Prostate gland (tissue), 2 donors: Measurements from ENCODE around the gene KTN1. TPM values are rescaled to one million over a fixed set of nuclear protein-coding genes. Genes with fewer than 3 reads are reported as not detected.

Source experiments
- DNase-seq: peaks from one replicate; pipeline ENCODE4 v3.0.0-alpha.2; 2019; ENCODE audit warnings: low spot score
- H3K27ac ChIP-seq, 2 donors: fragments of 200-600 bp; sonication (generic); 2 replicates each; pipeline ENCODE4 v1.5.1; 2017 to 2019
- H3K27me3 ChIP-seq: fragments of 200-600 bp; sonication (generic); replicated peaks from 2 replicates; pipeline ENCODE4 v1.5.1; 2019; ENCODE audit not compliant: insufficient read depth
- H3K36me3 ChIP-seq, 2 donors: fragments of 200-600 bp; sonication (generic); 1 replicate in 1 of 2; 2 replicates in 1 of 2; pipeline versions ENCODE4 v1.5.1 to v1.8.1; 2017 to 2019
- H3K4me1 ChIP-seq: fragments of 200-600 bp; sonication (generic); replicated peaks from 2 replicates; pipeline ENCODE4 v1.5.1; 2019
- H3K4me3 ChIP-seq, 2 donors: fragments of 200-600 bp; sonication (generic); 2 replicates each; pipeline ENCODE4 v1.5.1; 2017 to 2019
- H3K9me3 ChIP-seq: fragments of 200-600 bp; sonication (generic); 2 replicates; pipeline ENCODE4 v1.5.1; 2017
- POLR2A ChIP-seq: fragments of 450-650 bp; IDR thresholded peaks from one replicate; pipeline ENCODE4 v1.6.1; 2016; ENCODE audit warnings: antibody characterized with exemption, mild to moderate bottlenecking
- POLR2AphosphoS5 ChIP-seq: sonication (generic); formaldehyde crosslinking; IDR thresholded peaks from one replicate; pipeline ENCODE4 v1.6.1; 2017; ENCODE audit warnings: antibody characterized with exemption
- WGBS: methylation state at CpG from one replicate; pipeline ENCODE4 v1.1.5; 2018; 5-methylcytosine and 5-hydroxymethylcytosine counted together
- intact Hi-C: fragments of 100-400 bp; cut with DNase I; formaldehyde crosslinking; loops from one replicate; pipeline ENCODE4 v1.14.2; 2022
- total RNA-seq, 2 donors: library from RNA; depleted of rRNA; stranded (reverse); fragments of >200 nt; gene quantifications; one replicate each; pipeline ENCODE4 v1.1.0, GENCODE V29; 2016
- TF ChIP-seq, protein P1 (sequence below), 4 experiments: fragments of 200-600 bp in 2 of 4; fragments of 450-650 bp in 2 of 4; sonication (generic) in 2 of 4; IDR thresholded peaks; 1 replicate in 3 of 4; 2 replicates in 1 of 4; pipeline ENCODE4 v1.5.1; 2016 to 2019; ENCODE audit warnings: antibody characterized with exemption in 4 of 4, mild to moderate bottlenecking in 2 of 4, moderate library complexity in 2 of 4

KTN1 gene
- total RNA-seq, 2 donors from 2014 or later = 84.2 to 162 TPM

- WGBS = 89% methylated on average over 7 of the region's 7 CpGs
- Histone ChIP-seq H3K4me3 (no peak overlapping the region), H3K27ac (no peak overlapping the region), H3K4me1 (no peaks in the 10 kb centered on the region), H3K27me3 (no peaks in the 10 kb centered on the region), H3K9me3 (no peaks in the 10 kb centered on the region), H3K36me3 (no peaks in the 10 kb centered on the region)
- DNase-seq = no peak
- intact Hi-C loops = no loop called here
- TF ChIP-seq POLR2A (no peak), POLR2AphosphoS5 (no peak)
- TF ChIP-seq, protein P1, sequence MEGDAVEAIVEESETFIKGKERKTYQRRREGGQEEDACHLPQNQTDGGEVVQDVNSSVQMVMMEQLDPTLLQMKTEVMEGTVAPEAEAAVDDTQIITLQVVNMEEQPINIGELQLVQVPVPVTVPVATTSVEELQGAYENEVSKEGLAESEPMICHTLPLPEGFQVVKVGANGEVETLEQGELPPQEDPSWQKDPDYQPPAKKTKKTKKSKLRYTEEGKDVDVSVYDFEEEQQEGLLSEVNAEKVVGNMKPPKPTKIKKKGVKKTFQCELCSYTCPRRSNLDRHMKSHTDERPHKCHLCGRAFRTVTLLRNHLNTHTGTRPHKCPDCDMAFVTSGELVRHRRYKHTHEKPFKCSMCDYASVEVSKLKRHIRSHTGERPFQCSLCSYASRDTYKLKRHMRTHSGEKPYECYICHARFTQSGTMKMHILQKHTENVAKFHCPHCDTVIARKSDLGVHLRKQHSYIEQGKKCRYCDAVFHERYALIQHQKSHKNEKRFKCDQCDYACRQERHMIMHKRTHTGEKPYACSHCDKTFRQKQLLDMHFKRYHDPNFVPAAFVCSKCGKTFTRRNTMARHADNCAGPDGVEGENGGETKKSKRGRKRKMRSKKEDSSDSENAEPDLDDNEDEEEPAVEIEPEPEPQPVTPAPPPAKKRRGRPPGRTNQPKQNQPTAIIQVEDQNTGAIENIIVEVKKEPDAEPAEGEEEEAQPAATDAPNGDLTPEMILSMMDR (IDR thresholded peaks at IDR 0.05) = no peak
These were observed 106.7 kb downstream of the KTN1 start for GRCh38 chr14:55686713-55687112.

- intact Hi-C loops = no loop called here
- Histone ChIP-seq H3K27me3 (no peaks in the 10 kb centered on the region), H3K4me1 (no peaks in the 10 kb centered on the region), H3K4me3 (no peak overlapping the region), H3K9me3 (no peaks in the 10 kb centered on the region), H3K27ac (no peak overlapping the region), H3K36me3 (no peaks in the 10 kb centered on the region)
- WGBS = 96% methylated on average over 2 of the region's 2 CpGs
- no peak for DNase-seq
- TF ChIP-seq, protein P1 (IDR thresholded peaks at IDR 0.05) = no peak
- TF ChIP-seq POLR2A (no peak), POLR2AphosphoS5 (no peak)
These were observed 108.6 kb downstream of the KTN1 start for GRCh38 chr14:55688566-55688965.

GRCh38 chr14:55689981-55690871 lies 110.2 kb downstream of the KTN1 start:
- WGBS = 40% methylated on average over 5 of the region's 5 CpGs

GRCh38 chr14:55691659-55692058 lies 111.7 kb downstream of the KTN1 start:
- no peak for TF ChIP-seq POLR2A
- TF ChIP-seq, protein P1 (IDR thresholded peaks at IDR 0.05) = no peak
- TF ChIP-seq POLR2AphosphoS5 = no peak
- H3K9me3 ChIP-seq = no peaks in the 10 kb centered on the region
- no peak for DNase-seq
- intact Hi-C loops = no loop called here
- H3K27ac ChIP-seq = no peak overlapping the region
- no peaks in the 10 kb centered on the region for H3K36me3 ChIP-seq
- H3K27me3 ChIP-seq = no peaks in the 10 kb centered on the region
- no peak overlapping the region for H3K4me3 ChIP-seq
- no peaks in the 10 kb centered on the region for H3K4me1 ChIP-seq

More at GRCh38 chr14:55689981-55690871, 110.2 kb downstream of the KTN1 start:
- H3K9me3 ChIP-seq = no peaks in the 10 kb centered on the region
- TF ChIP-seq POLR2A = no peak
- TF ChIP-seq, protein P1 (IDR thresholded peaks at IDR 0.05) = no peak
- no peak for TF ChIP-seq POLR2AphosphoS5
- H3K36me3 ChIP-seq = no peaks in the 10 kb centered on the region
- H3K27me3 ChIP-seq = no peaks in the 10 kb centered on the region
- no peaks in the 10 kb centered on the region for H3K4me1 ChIP-seq
- no peak for DNase-seq
- no peak overlapping the region for H3K27ac ChIP-seq
- H3K4me3 ChIP-seq = no peak overlapping the region
- intact Hi-C loops = no loop called here

DNA sequence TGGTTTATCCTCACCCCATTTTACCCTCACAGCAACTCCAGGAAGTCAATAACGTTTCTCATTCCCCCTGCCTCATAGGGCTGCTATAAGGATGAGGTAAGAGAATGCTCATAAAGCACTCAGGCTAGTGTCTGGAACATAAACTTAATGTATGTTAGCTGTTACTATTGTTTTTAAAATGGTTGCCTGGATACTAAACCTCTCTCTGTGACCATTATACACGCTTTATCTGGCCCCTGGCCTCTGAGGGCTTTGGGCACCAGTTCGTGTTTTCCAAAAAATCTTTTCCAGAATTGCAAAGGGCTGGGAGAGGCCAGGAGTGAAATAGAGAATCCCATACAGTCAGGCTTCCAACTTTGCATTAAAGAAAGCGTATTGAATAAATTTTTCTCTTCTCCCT lies 113.9 kb downstream of the KTN1 start:
- Histone ChIP-seq H3K36me3 (no peaks in the 10 kb centered on the region), H3K27me3 (no peaks in the 10 kb centered on the region), H3K4me1 (no peaks in the 10 kb centered on the region), H3K27ac (no peak overlapping the region), H3K9me3 (no peaks in the 10 kb centered on the region), H3K4me3 (no peak overlapping the region)
- no peak for DNase-seq
- 77% methylated on average over 4 of the region's 4 CpGs for WGBS
- TF ChIP-seq POLR2A = no peak
- TF ChIP-seq POLR2AphosphoS5 = no peak
- TF ChIP-seq, protein P1 (IDR thresholded peaks at IDR 0.05) = no peak
- intact Hi-C loops = no loop called here
